IPS-NIHi7 (cell line): ENCODE data around the gene COG3.
A peak's percentile ranks its signal among the peaks of the same experiment; 100 is the strongest.

Experiments
- DNase-seq: peaks from one replicate; pipeline ENCODE4 v3.0.0; 2012; ENCODE audit warnings: mixed read lengths; ENCODE audit errors: extremely low spot score

COG3 gene

GRCh38 chr13:45503658-45504057, 38.9 kb downstream of the COG3 start:
- DNase-seq = no peak

GRCh38 chr13:45506811-45507210, 42.1 kb downstream of the COG3 start:
- DNase-seq = no peak

DNA sequence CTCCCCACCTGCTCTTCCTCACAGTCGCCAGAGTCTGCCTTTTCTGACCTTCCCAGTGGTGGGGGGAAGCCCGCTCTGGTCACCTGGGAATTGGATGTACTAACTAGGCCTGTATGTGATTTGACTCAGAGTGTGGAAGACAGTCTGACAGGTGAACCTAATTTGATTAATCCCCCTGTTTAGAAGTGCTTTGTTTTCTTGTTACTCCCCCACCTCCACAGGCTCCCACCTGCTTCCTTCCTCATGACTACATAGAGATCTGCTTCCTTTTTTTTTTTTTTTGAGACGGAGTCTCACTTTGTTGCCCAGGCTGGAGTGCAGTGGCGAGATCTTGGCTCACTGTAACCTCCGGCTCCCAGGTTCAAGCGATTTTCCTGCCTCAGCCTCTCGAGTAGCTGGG, 44.0 kb downstream of the COG3 start:
- no peak for DNase-seq

DNA sequence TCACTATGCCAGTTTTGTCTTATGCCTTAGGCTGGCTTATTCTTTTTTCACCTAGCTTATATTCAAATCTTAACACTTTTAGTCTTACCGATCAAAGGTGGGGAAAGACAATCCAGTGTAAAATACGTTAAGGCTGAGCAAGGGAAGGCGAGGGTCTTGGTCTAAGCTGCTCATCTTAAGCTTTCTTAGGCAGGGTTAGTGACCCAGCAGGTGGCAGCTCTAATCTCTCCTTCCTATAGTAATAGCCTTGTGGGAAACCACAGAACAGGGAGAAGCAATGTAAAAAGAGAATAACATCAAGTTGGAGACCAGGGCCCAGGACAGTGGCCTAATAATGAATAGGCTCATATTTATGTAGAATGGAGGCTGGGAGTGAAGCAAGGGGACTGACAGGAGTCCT, 45.9 kb downstream of the COG3 start:
- no peak for DNase-seq

- DNase-seq = peak; percentile 69
These were observed 46.8 kb downstream of the COG3 start for GRCh38 chr13:45511310-45512097.

- DNase-seq = no peak
These were observed 47.4 kb downstream of the COG3 start for GRCh38 chr13:45512098-45512496.

DNA sequence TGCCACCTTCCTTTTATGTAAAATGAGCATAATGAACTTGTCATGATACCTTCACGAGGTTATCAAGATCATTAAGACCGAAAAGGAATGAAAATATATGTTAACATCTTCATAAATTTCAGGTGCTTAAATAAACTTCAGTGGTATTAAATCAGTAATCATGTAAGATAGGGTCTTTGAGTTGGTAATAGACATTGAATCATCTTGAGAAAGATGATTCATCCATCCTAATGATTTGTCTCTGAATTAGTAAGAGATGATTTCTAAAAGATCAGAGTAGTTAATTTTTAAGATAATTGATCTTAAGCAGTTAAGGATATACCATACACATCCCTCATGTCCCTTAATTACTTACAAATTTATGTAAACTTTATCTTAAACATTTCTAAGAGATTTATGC, 52.0 kb downstream of the COG3 start:
- DNase-seq = no peak

GRCh38 chr13:45518525-45519245, 53.9 kb downstream of the COG3 start:
- DNase-seq = no peak

- DNase-seq = no peak
These were observed 54.8 kb downstream of the COG3 start for GRCh38 chr13:45519493-45519892.

- no peak for DNase-seq
These were observed 56.6 kb downstream of the COG3 start for GRCh38 chr13:45521297-45521696.

- DNase-seq = no peak
These were observed 57.8 kb downstream of the COG3 start for GRCh38 chr13:45522571-45522970.

GRCh38 chr13:45527699-45528462, 63.1 kb downstream of the COG3 start:
- DNase-seq = no peak

GRCh38 chr13:45529758-45530157, 65.0 kb downstream of the COG3 start:
- no peak for DNase-seq

DNA sequence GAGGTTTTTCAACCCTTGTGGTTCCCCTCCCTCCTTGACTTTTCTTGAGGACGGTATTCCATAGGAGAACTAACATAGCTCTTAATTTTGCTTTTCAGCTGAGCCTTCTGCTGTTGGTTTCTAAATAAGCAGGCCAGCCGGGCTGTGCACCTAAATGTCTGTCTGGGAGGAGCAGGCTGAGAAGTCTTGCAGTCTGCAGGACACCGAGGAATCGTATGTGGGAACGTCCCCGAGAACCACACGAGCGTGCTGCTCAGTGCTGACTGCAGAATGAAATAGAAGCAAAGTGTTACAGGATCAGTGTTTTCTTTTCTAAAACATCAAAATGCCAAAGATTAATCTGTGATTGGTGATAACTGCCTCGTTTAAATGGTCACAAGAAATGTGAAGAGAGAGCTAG, 69.9 kb downstream of the COG3 start:
- no peak for DNase-seq

GRCh38 chr13:45536224-45536623, 71.5 kb downstream of the COG3 start:
- no peak for DNase-seq

- no peak for DNase-seq
These were observed 72.8 kb downstream of the COG3 start for GRCh38 chr13:45537516-45537915.

DNA sequence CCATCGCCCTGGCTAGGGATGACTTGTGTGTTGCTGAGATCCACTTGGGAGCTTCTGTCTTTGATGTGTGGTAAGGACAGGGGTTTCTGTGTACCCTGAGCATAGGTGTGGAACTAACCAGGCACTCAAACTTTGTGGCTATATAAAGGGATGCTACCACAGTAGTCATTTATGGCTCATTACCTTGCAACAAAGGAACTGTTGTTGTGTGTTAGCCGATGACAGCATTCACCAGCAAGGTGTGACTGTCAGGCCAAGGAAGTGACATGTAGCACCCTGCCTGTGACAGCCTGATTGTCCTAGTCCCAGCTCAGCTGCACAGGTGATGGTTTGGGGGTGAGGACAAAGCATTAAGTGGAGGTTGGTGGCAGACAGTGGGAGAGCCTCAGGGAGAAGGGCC, 73.6 kb downstream of the COG3 start:
- no peak for DNase-seq

DNA sequence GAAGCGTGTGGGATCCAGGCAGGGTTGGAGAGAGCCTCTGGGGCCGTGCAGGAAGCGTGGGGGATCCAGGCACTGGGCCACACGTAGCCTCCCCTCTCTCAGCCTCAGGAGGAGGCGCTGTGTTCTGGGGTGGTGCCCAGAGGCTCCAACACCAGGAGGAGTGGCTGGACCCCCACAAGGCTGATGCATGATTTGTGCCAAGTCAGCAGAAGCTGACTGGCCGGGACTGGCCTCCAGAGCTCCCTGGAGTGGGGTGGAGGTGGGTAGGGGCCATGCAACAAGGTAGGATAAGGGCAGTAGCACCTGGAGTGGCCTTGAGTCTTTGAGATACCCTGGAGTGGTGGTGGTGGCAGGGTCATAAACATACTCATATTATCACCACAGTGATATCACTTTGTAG, 75.5 kb downstream of the COG3 start:
- DNase-seq = no peak

DNA sequence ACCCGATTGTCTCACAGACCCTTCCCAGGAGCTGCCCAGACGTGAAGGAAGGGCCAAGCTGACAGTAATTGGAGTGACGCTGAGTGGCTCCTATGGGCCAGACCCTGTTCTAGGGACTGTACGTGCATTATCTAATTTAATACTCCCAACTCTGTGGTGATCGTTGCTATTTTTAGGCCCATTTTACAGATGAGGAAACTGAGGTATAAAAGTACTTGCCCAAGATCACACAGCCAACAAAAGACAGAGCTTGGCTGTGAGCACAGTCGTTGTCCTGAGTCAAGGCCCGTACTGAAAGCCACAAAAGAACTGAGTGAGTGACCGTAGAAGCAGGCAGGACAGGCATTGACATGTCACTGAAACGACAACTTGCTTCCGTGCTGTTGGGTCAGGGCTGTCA, 76.1 kb downstream of the COG3 start:
- DNase-seq = no peak

DNA sequence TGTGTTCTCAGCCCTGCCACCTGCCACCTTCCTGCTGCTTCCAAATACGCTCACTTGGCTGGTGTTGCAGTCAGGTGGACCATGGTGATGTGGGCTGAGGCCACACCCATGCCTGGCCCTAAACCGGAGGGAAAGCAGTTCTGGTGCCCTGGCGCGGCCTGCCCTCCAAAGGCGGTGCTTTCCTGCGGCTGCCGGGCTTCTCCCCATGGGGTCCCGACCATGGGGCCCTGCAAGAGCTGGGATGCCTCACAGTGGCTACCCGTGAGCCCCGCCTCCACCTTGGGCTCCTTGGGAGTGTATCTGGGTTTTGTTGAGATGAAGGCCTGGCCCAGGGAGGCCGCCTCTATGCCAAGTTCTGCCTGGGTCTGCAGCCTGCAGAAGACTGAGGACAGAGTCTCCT, 77.1 kb downstream of the COG3 start:
- DNase-seq = no peak

DNA sequence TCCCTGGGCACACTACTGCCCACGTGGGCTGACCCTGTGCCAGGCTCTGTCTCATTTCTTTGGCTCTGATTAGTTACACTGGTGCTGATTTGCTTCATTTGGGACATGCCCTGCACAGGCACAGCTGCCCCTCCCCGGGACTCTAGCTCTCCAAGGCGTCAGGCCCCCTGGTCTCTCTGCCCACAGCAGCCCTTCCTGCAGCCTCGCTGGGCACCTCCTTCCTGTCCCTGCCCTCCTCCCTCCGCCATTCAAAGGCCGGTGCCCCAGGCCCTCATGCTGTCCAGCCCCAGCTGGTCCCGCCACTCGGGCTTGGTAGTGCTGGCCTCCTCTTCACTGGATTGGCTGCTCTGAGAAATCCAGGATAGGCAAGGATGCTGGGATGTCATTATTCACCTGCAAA, 77.7 kb downstream of the COG3 start:
- no peak for DNase-seq

DNA sequence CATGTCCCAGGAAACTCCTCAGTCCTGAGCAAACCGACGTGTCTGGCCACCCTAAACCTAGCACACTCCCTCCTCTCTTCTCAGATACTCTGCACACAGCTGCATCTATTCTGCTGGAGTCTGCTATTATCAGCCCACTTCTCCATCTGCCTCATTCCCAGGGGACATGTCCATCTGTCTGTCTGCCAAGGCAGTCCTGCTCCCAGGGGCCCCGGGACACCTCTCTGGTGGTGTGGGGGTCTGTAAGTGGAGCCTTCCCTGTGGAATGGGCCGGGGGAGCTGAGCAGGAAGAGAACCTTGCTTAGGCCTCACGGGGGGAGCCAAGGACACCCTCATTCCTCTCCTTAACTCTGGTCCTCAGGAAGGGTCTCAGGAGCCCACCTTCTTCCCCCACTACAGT, 78.1 kb downstream of the COG3 start:
- no peak for DNase-seq

- DNase-seq = no peak
These were observed 79.8 kb downstream of the COG3 start for GRCh38 chr13:45544520-45544919.
